Sigmoid colon (tissue), 4 donors: ENCODE data around the gene TSPAN5.

Source experiments
- CTCF ChIP-seq, 4 experiments: fragments of 450-650 bp in 3 of 4; fragments of 200-600 bp in 1 of 4; IDR thresholded peaks; one replicate each; pipeline ENCODE4 v1.5.1; 2016 to 2019; ENCODE audit warnings: antibody characterized with exemption in 4 of 4, mild to moderate bottlenecking in 3 of 4, moderate library complexity in 2 of 4
- EP300 ChIP-seq, 4 donors: sonication (generic); formaldehyde crosslinking; IDR thresholded peaks; one replicate each; pipeline ENCODE4 v1.6.1; 2017; ENCODE audit warnings: antibody characterized with exemption in 4 of 4
- POLR2A ChIP-seq, 2 donors: fragments of 450-650 bp; IDR thresholded peaks; one replicate each; pipeline ENCODE4 v1.6.1; 2016; ENCODE audit warnings: antibody characterized with exemption in 2 of 2, mild to moderate bottlenecking in 2 of 2, moderate library complexity in 2 of 2
- POLR2AphosphoS5 ChIP-seq, 4 donors: sonication (generic); formaldehyde crosslinking; IDR thresholded peaks; one replicate each; pipeline ENCODE4 v1.6.1; 2017; ENCODE audit warnings: antibody characterized with exemption in 4 of 4

GRCh38 chr4:98493296-98493695 is 165.1 kb downstream of the TSPAN5 start:
- TF ChIP-seq CTCF (IDR thresholded peaks at IDR 0.05) (no peak), POLR2A (IDR thresholded peaks at IDR 0.05) (no peak), EP300 (IDR thresholded peaks at IDR 0.05) (no peak), POLR2AphosphoS5 (IDR thresholded peaks at IDR 0.05) (no peak)
